Cardiac fibroblast (primary cell): ENCODE data around the gene MAP4K5.

Source experiments
- DNase-seq, 2 donors: peaks; one replicate each; pipeline versions ENCODE4 v3.0.0 to v3.0.0-alpha.2; 2010; ENCODE audit warnings: low read depth in 2 of 2
- H3K4me3 ChIP-seq, 2 donors: replicated peaks in 1 of 2; 1 replicate in 1 of 2; 2 replicates in 1 of 2; pipeline ENCODE4 v1.5.1; 2011; ENCODE audit warnings: low read depth in 2 of 2, low read length in 2 of 2, mild to moderate bottlenecking in 2 of 2, moderate library complexity in 1 of 2
- TF ChIP-seq, protein P1 (sequence below): IDR thresholded peaks from one replicate; pipeline ENCODE4 v1.5.1; 2011; ENCODE audit warnings: low read depth, mild to moderate bottlenecking, low read length, inconsistent platforms

The MAP4K5 gene

GRCh38 chr14:50533806-50534205, 1.4 kb upstream of the MAP4K5 start:
- no peak overlapping the region for H3K4me3 ChIP-seq
- no peak for DNase-seq
- TF ChIP-seq, protein P1, sequence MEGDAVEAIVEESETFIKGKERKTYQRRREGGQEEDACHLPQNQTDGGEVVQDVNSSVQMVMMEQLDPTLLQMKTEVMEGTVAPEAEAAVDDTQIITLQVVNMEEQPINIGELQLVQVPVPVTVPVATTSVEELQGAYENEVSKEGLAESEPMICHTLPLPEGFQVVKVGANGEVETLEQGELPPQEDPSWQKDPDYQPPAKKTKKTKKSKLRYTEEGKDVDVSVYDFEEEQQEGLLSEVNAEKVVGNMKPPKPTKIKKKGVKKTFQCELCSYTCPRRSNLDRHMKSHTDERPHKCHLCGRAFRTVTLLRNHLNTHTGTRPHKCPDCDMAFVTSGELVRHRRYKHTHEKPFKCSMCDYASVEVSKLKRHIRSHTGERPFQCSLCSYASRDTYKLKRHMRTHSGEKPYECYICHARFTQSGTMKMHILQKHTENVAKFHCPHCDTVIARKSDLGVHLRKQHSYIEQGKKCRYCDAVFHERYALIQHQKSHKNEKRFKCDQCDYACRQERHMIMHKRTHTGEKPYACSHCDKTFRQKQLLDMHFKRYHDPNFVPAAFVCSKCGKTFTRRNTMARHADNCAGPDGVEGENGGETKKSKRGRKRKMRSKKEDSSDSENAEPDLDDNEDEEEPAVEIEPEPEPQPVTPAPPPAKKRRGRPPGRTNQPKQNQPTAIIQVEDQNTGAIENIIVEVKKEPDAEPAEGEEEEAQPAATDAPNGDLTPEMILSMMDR, result no peak

- H3K4me3 ChIP-seq, result no peak overlapping the region
- DNase-seq, result no peak
- TF ChIP-seq, protein P1, result no peak
Measured at GRCh38 chr14:50533241-50533705, 904 bp upstream of the MAP4K5 start.

- H3K4me3 ChIP-seq, result peak overlapping the region; percentile 82 to 94
- TF ChIP-seq, protein P1, result no peak
- peak; percentile 52 to 53 for DNase-seq
Measured at GRCh38 chr14:50531595-50532501, 521 bp downstream of the MAP4K5 start.

DNA sequence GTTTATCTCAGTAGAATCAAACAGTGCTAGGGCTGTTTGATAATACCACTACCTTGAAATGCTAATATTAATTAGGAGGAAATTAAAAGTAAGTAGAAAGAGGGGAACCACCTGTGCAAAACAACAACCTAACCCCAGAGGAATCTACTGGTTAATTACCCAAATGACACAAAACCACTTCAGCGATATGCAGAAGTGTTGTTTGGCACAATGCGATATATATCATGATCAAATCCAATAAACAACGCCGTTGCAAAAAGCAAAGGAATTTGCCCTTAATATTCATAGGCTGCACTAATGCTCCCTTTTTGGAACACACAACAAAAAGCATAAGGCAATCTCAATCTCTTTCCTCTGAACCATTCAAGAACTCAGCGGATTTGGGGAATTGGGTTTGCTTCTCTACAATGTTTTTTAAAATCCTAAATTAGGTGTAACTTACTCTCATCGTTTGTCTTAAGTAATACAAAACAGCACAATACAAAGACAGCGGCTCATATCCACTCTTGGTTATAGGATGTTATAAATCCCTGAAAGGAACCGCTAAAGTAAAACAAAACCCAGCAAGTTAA, 1.5 kb downstream of the MAP4K5 start:
- TF ChIP-seq, protein P1, result no peak
- H3K4me3 ChIP-seq, result peak overlapping the region; percentile 82 to 94
- DNase-seq, result peak in 1 of 2 donors; percentile 28

DNA sequence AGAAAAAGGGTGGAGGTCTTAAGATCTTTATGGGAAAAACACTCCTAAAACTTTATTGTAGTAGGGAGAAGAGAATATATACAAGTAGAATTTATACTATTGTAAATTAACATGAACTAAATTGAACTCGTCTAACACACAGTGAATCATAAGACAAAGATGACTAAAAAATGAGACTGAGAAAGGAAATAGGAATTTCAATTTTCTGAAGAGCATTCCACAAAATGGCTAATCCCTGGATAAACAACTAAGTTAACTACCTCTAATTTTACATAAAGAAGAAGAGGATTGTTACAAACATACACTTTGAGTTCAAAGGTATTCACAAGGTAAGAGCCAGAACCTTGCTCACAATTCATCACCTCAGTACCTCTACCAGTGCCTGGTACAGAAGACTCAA, 2.0 kb downstream of the MAP4K5 start:
- H3K4me3 ChIP-seq, result peak overlapping the region; percentile 82 to 94
- TF ChIP-seq, protein P1, result no peak
- peak; percentile 25 to 72 for DNase-seq

GRCh38 chr14:50529288-50530179, 2.8 kb downstream of the MAP4K5 start:
- peak in 1 of 2 donors; percentile 49 for DNase-seq
- peak overlapping the region; percentile 8 to 39 for H3K4me3 ChIP-seq

More at GRCh38 chr14:50529288-50530179, 2.8 kb downstream of the MAP4K5 start:
- TF ChIP-seq, protein P1, result no peak
